Tibial nerve (tissue), 4 donors: ENCODE data around the gene GAP43. TPM values are rescaled to one million over a fixed set of nuclear protein-coding genes. Genes with fewer than 3 reads are reported as not detected.

ENCODE experiments used
- DNase-seq, 2 donors: peaks; one replicate each; pipeline ENCODE4 v3.0.0-alpha.2; 2019; ENCODE audit warnings: low spot score in 2 of 2
- H3K27ac ChIP-seq, 4 donors: fragments of 200-600 bp; sonication (generic) in 3 of 4; one replicate each; pipeline ENCODE4 v1.5.1; 2017 to 2019; ENCODE audit warnings: mild to moderate bottlenecking in 1 of 4
- H3K27me3 ChIP-seq, 2 donors: fragments of 200-600 bp; sonication (generic) in 1 of 2; one replicate each; pipeline versions ENCODE4 v1.5.1 to v1.6.0; 2017 to 2019
- H3K36me3 ChIP-seq, 3 donors: fragments of 200-600 bp; sonication (generic); one replicate each; pipeline ENCODE4 v1.5.1; 2018 to 2019
- H3K4me1 ChIP-seq, 4 donors: fragments of 200-600 bp; sonication (generic) in 3 of 4; one replicate each; pipeline ENCODE4 v1.5.1; 2017 to 2019
- H3K4me3 ChIP-seq, 4 donors: fragments of 200-600 bp; sonication (generic) in 3 of 4; one replicate each; pipeline ENCODE4 v1.5.1; 2017 to 2019; ENCODE audit warnings: mild to moderate bottlenecking in 1 of 4, moderate library complexity in 1 of 4
- H3K9me3 ChIP-seq, 4 donors: fragments of 200-600 bp; sonication (generic) in 3 of 4; one replicate each; pipeline ENCODE4 v1.5.1; 2017 to 2019
- EP300 ChIP-seq, 2 donors: sonication (generic); formaldehyde crosslinking; IDR thresholded peaks; one replicate each; pipeline ENCODE4 v1.6.1; 2017; ENCODE audit warnings: antibody characterized with exemption in 2 of 2, mild to moderate bottlenecking in 1 of 2
- POLR2A ChIP-seq, 2 donors: fragments of 450-650 bp; IDR thresholded peaks; one replicate each; pipeline ENCODE4 v1.6.1; 2017; ENCODE audit warnings: antibody characterized with exemption in 2 of 2, mild to moderate bottlenecking in 2 of 2, moderate library complexity in 2 of 2
- WGBS, 2 donors: methylation state at CpG; one replicate each; pipeline ENCODE4 v1.1.5; 2018; 5-methylcytosine and 5-hydroxymethylcytosine counted together
- total RNA-seq, 4 donors: library from RNA; depleted of rRNA; stranded (reverse); fragments of >200 nt; gene quantifications; one replicate each; pipeline ENCODE4 v1.1.0, GENCODE V29; 2016
- TF ChIP-seq, protein P1 (sequence below), 5 experiments: fragments of 200-600 bp in 3 of 5; fragments of 450-650 bp in 2 of 5; sonication (generic) in 3 of 5; IDR thresholded peaks; one replicate each; pipeline ENCODE4 v1.5.1; 2016 to 2019; ENCODE audit warnings: antibody characterized with exemption in 5 of 5, mild to moderate bottlenecking in 3 of 5, moderate library complexity in 2 of 5

The GAP43 gene
- total RNA-seq, 4 donors from 2014 or later, result 2.4 to 15.3 (median 6.0) TPM

DNA sequence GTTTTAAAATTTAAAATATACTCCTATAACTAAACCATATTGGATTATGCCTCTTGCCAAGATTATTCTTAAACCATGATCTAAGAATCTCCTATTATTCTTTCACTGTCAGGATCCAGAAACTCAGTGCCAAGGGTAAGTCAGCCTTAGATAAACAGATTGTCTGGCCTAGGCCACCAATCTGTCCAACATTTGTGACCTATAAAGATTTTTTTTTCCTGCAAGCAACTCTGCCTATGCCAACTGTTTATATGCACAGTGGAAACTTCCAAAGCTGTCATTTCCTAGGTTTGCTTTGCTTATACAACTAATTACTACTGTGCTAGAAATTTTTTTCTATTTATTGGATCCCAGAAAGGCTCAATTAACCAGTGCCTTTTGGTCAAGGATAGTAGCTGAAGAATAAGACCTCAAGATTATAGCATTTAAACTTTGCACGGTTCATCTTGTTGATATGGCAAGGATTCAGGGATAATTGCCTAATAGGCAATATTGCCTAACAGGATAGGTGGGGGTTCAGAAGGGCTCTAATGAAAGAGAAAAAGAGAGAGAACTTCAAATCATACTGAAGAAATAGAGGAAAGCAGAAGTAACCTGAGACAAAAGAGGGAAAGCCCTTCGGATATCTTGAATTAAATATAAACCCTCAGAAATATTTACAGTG, 22.8 kb downstream of the GAP43 start:
- peaks cover 0 to 5% (median 0%) of the 10 kb centered on the region in 4 donors for H3K4me1 ChIP-seq
- DNase-seq, result no peak
- WGBS, 2 donors, result 80 to 87% methylated on average over 2 of the region's 2 CpGs
- H3K27me3 ChIP-seq, result no peaks in the 10 kb centered on the region
- no peak overlapping the region for H3K4me3 ChIP-seq
- no peak for TF ChIP-seq EP300 (IDR thresholded peaks at IDR 0.05)
- TF ChIP-seq, protein P1, sequence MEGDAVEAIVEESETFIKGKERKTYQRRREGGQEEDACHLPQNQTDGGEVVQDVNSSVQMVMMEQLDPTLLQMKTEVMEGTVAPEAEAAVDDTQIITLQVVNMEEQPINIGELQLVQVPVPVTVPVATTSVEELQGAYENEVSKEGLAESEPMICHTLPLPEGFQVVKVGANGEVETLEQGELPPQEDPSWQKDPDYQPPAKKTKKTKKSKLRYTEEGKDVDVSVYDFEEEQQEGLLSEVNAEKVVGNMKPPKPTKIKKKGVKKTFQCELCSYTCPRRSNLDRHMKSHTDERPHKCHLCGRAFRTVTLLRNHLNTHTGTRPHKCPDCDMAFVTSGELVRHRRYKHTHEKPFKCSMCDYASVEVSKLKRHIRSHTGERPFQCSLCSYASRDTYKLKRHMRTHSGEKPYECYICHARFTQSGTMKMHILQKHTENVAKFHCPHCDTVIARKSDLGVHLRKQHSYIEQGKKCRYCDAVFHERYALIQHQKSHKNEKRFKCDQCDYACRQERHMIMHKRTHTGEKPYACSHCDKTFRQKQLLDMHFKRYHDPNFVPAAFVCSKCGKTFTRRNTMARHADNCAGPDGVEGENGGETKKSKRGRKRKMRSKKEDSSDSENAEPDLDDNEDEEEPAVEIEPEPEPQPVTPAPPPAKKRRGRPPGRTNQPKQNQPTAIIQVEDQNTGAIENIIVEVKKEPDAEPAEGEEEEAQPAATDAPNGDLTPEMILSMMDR (IDR thresholded peaks at IDR 0.05), result no peak
- TF ChIP-seq POLR2A (IDR thresholded peaks at IDR 0.05), result no peak
- H3K9me3 ChIP-seq, result no peaks in the 10 kb centered on the region
- H3K36me3 ChIP-seq, result no peaks in the 10 kb centered on the region
- H3K27ac ChIP-seq, result no peak overlapping the region

DNA sequence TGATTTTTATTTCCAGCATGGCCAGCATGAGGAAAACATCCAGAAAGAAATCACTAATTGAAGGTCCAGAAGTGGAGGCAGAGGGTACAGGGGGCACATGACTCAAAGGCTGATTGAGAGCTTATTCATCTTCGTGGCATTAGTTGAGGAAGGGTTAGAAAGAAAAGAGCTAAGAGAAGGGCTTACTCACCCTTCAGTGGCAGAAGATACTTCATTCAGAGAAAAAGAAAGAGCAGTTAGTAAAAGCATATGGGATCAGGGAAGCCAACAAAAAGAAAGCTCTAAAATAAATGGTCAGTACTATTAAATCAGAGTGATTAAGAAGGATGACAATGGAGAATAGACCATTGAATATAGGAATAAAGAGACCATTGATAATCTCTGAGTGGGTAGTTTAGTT, 25.2 kb downstream of the GAP43 start:
- TF ChIP-seq, protein P1 (IDR thresholded peaks at IDR 0.05), result no peak
- no peak for TF ChIP-seq EP300 (IDR thresholded peaks at IDR 0.05)
- no peak for TF ChIP-seq POLR2A (IDR thresholded peaks at IDR 0.05)
- H3K4me1 ChIP-seq, result peaks cover 0 to 5% (median 0%) of the 10 kb centered on the region in 4 donors
- H3K9me3 ChIP-seq, result no peaks in the 10 kb centered on the region
- peak overlapping the region in 2 of 4 donors; percentile 27 to 61 for H3K27ac ChIP-seq
- DNase-seq, result no peak
- H3K4me3 ChIP-seq, result no peak overlapping the region
- H3K27me3 ChIP-seq, result no peaks in the 10 kb centered on the region
- whole genome bisulfite sequencing, 2 donors, result 50 to 55% methylated on average over 1 of the region's 1 CpG
- no peaks in the 10 kb centered on the region for H3K36me3 ChIP-seq

DNA sequence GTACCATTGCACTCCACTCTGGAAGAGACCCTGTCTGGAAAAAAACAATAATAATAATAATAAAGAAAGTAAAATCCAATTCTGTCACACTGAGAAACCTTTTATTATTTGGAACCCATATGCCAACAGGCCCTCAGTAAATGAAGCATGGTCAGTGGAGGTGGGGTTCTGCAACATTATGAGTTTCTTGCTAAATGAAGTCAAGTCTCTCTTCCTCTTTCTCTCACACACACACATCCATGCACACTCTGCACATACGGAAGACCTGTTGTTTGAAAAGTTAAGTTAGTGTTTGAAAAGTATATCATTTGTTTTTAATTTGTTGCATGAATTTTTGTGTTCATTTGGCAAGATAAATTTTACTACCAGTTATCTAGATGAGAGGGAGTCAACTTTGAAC, 27.8 kb downstream of the GAP43 start:
- 84 to 88% methylated on average over 1 of the region's 1 CpG for WGBS, 2 donors
- Histone ChIP-seq H3K36me3 (no peaks in the 10 kb centered on the region), H3K27me3 (no peaks in the 10 kb centered on the region), H3K4me3 (no peak overlapping the region), H3K9me3 (no peaks in the 10 kb centered on the region), H3K27ac (no peak overlapping the region), H3K4me1 (peaks cover 0 to 5% (median 0%) of the 10 kb centered on the region in 4 donors)
- TF ChIP-seq EP300 (IDR thresholded peaks at IDR 0.05) (no peak), POLR2A (IDR thresholded peaks at IDR 0.05) (no peak)
- TF ChIP-seq, protein P1 (IDR thresholded peaks at IDR 0.05), result no peak
- DNase-seq, result no peak

DNA sequence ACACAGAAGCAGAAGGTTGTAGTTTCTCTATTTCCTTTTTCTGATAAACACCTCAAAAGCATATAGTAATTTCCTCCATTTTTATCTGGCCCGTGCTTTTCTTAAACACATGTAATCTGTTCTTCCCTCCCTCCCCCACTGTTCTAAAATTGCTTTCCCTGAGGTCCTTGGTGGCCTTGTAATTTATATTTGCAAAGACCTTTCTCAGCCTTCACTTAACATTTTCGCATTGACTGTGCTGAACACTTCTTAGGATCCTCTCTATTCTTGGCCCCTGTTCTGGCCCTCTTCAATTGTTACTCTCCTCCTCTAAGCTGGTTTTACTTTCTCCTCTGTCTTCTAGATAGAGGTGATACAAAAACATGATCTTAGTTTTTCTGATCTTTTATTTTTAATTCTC, 28.3 kb downstream of the GAP43 start:
- H3K36me3 ChIP-seq, result no peaks in the 10 kb centered on the region
- H3K27ac ChIP-seq, result peak overlapping the region in 1 of 4 donors; percentile 12
- H3K9me3 ChIP-seq, result no peaks in the 10 kb centered on the region
- DNase-seq, result no peak
- TF ChIP-seq POLR2A (IDR thresholded peaks at IDR 0.05) (no peak), EP300 (IDR thresholded peaks at IDR 0.05) (no peak)
- TF ChIP-seq, protein P1 (IDR thresholded peaks at IDR 0.05), result no peak
- H3K27me3 ChIP-seq, result no peaks in the 10 kb centered on the region
- H3K4me3 ChIP-seq, result no peak overlapping the region
- peaks cover 0 to 5% (median 0%) of the 10 kb centered on the region in 4 donors for H3K4me1 ChIP-seq
- WGBS, 2 donors, result 76 to 83% methylated on average over 2 of the region's 2 CpGs

DNA sequence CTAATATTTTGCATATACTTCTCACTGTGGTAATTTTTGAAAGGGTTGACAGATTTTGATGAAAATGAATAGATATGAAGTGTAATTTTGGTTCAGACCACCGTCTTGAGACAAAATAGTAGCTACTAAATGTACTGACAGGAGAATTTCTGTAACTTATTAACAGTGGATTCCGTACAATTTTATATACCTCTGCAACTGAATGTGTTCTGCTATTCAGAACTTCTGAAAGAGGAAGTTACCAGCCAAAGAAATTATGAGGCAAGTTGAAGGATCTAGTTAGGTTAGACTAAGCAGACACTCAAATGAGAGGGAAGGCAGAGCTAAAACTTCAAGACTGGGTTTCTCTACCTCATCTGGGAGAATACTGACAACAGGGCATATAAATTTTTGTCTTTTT, 29.4 kb downstream of the GAP43 start:
- Histone ChIP-seq H3K4me3 (no peak overlapping the region), H3K36me3 (no peaks in the 10 kb centered on the region), H3K9me3 (no peaks in the 10 kb centered on the region), H3K27me3 (no peaks in the 10 kb centered on the region), H3K4me1 (peaks cover 0 to 10% (median 4%) of the 10 kb centered on the region in 4 donors), H3K27ac (peak overlapping the region in 1 of 4 donors; percentile 31)
- TF ChIP-seq, protein P1 (IDR thresholded peaks at IDR 0.05), result no peak
- no peak for TF ChIP-seq EP300 (IDR thresholded peaks at IDR 0.05)
- no peak for TF ChIP-seq POLR2A (IDR thresholded peaks at IDR 0.05)
- no peak for DNase-seq
- 88 to 92% methylated on average over 2 of the region's 2 CpGs for WGBS, 2 donors
